Cardiac atrium fibroblast (primary cell): ENCODE measurements around the gene GPR37L1. TPM values are rescaled to one million over a fixed set of nuclear protein-coding genes. Genes with fewer than 3 reads are reported as not detected.

Experiments
- total RNA-seq: library from RNA; depleted of rRNA; stranded (reverse); fragments of >200 nt; gene quantifications from 2 replicates; pipeline ENCODE4 v1.2.3, GENCODE V29; 2015

The GPR37L1 gene
- under 0.01 TPM in 1 of 2 replicates, not detected in the other for total RNA-seq

GRCh38 chr1:202122639-202123335, at the start of gene GPR37L1:
GPR37L1 (plus strand) TSS chr1:202122917; CDS start chr1:202122964, 47 bp downstream.

GRCh38 chr1:202144402-202145067, 21.8 kb downstream of the GPR37L1 start, which contains the start of gene ARL8A:
ARL8A (minus strand) TSS chr1:202144737; CDS start chr1:202144572, 165 bp downstream.

GRCh38 chr1:202160377-202160940, 37.7 kb downstream of the GPR37L1 start, which contains the start of gene PTPN7:
PTPN7 (minus strand) TSS chr1:202160602; CDS start chr1:202159402, 1,200 bp downstream.

Other genes starting within 250 kb of the GPR37L1 start
- 33.9 and 36.6 TPM in 2 replicates for gene SHISA4, start 234.0 kb upstream of the GPR37L1 start, total RNA-seq
- gene LMOD1, start 176.4 kb upstream of the GPR37L1 start, total RNA-seq, result 2.3 and 2.5 TPM in 2 replicates
- gene TIMM17A, start 167.4 kb upstream of the GPR37L1 start, total RNA-seq, result 48.2 and 60.8 TPM in 2 replicates
- gene RNPEP, start 140.3 kb upstream of the GPR37L1 start, total RNA-seq, result 52.9 and 70.5 TPM in 2 replicates
- not detected in 2 replicates for gene ELF3, start 112.3 kb upstream of the GPR37L1 start, total RNA-seq
- 25.6 and 29.8 TPM in 2 replicates for gene ARL8A, start 21.8 kb downstream of the GPR37L1 start, total RNA-seq
- not detected in 2 replicates for gene PTPN7, start 37.7 kb downstream of the GPR37L1 start, total RNA-seq
- gene LGR6, start 70.9 kb downstream of the GPR37L1 start, total RNA-seq, result not detected in 2 replicates
- gene UBE2T, start 219.0 kb downstream of the GPR37L1 start, total RNA-seq, result 12.8 and 13.4 TPM in 2 replicates
- 1.3 and 7.9 TPM in 2 replicates for gene PPP1R12B, start 225.8 kb downstream of the GPR37L1 start, total RNA-seq